ENCODE results near the gene PRKAG3. TPM values are rescaled to one million over a fixed set of nuclear protein-coding genes. Genes with fewer than 3 reads are reported as not detected.

Gene PRKAG3
- polyA plus RNA-seq, 1 of the 3 experiments (the other 2 are of a cell fraction), result not detected

DNA sequence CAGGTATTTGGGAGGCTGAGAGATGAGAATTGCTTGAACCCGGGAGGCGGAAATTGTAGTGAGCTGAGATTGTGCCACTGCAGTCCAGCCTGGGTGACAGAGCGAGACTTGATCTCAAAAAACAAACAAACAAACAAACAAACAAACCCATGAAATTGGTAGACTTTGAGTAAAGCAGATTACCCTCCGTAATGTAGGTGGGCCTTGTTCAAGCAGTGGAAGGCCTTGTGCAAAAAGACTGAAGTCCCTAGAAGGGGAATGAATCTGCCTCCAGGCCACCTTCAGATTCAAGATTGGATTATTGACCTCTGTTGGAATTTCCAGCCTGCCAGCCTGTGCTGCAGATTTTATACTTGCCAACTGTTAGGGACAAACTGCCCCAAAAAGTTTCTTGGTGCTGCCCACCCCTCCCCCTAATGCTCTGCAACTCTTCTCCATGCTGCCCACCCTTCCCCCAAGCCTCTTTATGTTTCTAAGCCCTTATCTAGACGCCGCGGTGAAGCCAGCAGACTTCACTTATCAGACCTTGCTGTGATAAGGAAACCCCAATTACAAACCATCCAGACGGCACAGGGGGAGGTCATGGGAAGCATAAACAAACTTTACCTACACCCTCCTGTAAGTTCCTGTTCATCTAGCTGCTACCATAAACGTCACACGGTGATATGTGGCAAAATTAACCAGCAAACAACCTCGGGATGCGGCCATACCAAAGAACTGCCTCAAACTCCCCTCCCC lies 32.7 kb downstream of the PRKAG3 start:
- Histone ChIP-seq H4K20me1 (ENCODE audit: insufficient read depth) (no peaks in the 10 kb centered on the region), H3K4me2 (no peak overlapping the region), H3K27ac (ENCODE audit: low read depth in 2 of 2, low read length in 1 of 2) (no peak overlapping the region), H3K27me3 (ENCODE audit: insufficient read depth) (no peaks in the 10 kb centered on the region; the same call in 1 of the 2 replicates), H3K79me2 (ENCODE audit: insufficient read depth) (no peaks in the 10 kb centered on the region), H2AFZ (ENCODE audit: low read depth) (no peak overlapping the region), H3K9me2 (no peaks in the 10 kb centered on the region), H3K9me3 (no peaks in the 10 kb centered on the region), H3K4me3 (ENCODE audit: low read depth in 2 of 2, low read length in 1 of 2) (no peak overlapping the region), H3K4me1 (ENCODE audit: control insufficient read depth in 1 of 2, insufficient read depth in 2 of 2, low read depth in 1 of 2, low read length in 1 of 2) (peaks cover 0 to 6% of the 10 kb centered on the region in 2 experiments; a peak in 1 of 4 replicates), H3K9ac (no peak overlapping the region), H3K36me3 (replicated peaks in 1 of 2; ENCODE audit: control insufficient read depth in 1 of 2, insufficient read depth in 2 of 2, low read length in 1 of 2) (no peaks in the 10 kb centered on the region), H3F3A (replicated peaks; ENCODE audit: insufficient read depth) (no peaks in the 10 kb centered on the region)
- WGBS (ENCODE audit: low lambda C conversion rate), result 51% methylated on average over 12 of the region's 12 CpGs
- ChIA-PET CTCF (no interaction called here), POLR2A (no interaction called here)
- no peak for DNase-seq
- peak; percentile 62 for TF ChIP-seq GATA2 (CRISPR knock-in tag; IDR thresholded peaks at IDR 0.05)
- peak; percentile 28 for TF ChIP-seq CHD2 (IDR thresholded peaks at IDR 0.05; ENCODE audit: low read length, partially characterized antibody)
- TF ChIP-seq EP300 (IDR thresholded peaks at IDR 0.05; ENCODE audit: borderline replicate concordance in 1 of 2, low read depth in 1 of 2, low read length in 1 of 2), result 0 out of 4 replicates have a peak, but pooled peaks of 1 of the 2 experiments have one; percentile 13
- TF ChIP-seq TCF12 (IDR thresholded peaks at IDR 0.05), result no peak
- no peak for TF ChIP-seq FOXJ3 (CRISPR knock-in tag; IDR thresholded peaks at IDR 0.05)

DNA sequence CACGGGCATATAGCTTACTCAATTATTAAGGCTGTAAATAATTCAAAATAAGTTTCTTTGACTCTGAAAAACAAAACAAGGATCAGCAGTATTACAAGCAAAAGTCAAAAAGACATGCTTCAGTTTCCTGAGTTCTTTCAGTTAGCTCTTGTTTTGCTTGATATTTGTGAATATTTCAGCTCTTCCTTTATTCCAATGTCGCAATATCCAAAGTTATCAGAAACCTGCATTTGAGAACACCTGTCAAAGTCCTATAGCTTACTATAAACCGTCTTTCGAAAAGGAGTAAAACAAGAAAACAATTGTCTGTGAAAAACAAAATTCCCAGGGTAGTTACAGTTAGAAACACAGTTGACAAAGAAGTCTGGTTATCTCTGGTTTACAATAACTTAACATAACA lies 34.9 kb downstream of the PRKAG3 start:
- H3K27me3 ChIP-seq (ENCODE audit: insufficient read depth), result no peaks in the 10 kb centered on the region; the same call in 1 of the 2 replicates
- peaks cover 0 to 6% of the 10 kb centered on the region in 2 experiments; a peak in 1 of 4 replicates for H3K4me1 ChIP-seq (ENCODE audit: control insufficient read depth in 1 of 2, insufficient read depth in 2 of 2, low read depth in 1 of 2, low read length in 1 of 2)
- H3K79me2 ChIP-seq (ENCODE audit: insufficient read depth), result no peaks in the 10 kb centered on the region
- H3K36me3 ChIP-seq (replicated peaks in 1 of 2; ENCODE audit: control insufficient read depth in 1 of 2, insufficient read depth in 2 of 2, low read length in 1 of 2), result no peaks in the 10 kb centered on the region
- WGBS (ENCODE audit: low lambda C conversion rate), result 76% methylated on average over 4 of the region's 4 CpGs
- H3K4me2 ChIP-seq, result no peak overlapping the region
- no peaks in the 10 kb centered on the region for H3K9me3 ChIP-seq
- no peak overlapping the region for H3K27ac ChIP-seq (ENCODE audit: low read depth in 2 of 2, low read length in 1 of 2)
- no peaks in the 10 kb centered on the region for H3K9me2 ChIP-seq
- no peak for DNase-seq
- no peak overlapping the region for H3K4me3 ChIP-seq (ENCODE audit: low read depth in 2 of 2, low read length in 1 of 2)
- H2AFZ ChIP-seq (ENCODE audit: low read depth), result no peak overlapping the region
- TF ChIP-seq, protein P1, sequence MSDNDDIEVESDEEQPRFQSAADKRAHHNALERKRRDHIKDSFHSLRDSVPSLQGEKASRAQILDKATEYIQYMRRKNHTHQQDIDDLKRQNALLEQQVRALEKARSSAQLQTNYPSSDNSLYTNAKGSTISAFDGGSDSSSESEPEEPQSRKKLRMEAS (IDR thresholded peaks at IDR 0.05; ENCODE audit: low read depth), result no peak
- TF ChIP-seq RFX5 (IDR thresholded peaks at IDR 0.05; ENCODE audit: low read length), result no peak
- TF ChIP-seq ELF1 (IDR thresholded peaks at IDR 0.05), result no peak
- TF ChIP-seq, protein P2, sequence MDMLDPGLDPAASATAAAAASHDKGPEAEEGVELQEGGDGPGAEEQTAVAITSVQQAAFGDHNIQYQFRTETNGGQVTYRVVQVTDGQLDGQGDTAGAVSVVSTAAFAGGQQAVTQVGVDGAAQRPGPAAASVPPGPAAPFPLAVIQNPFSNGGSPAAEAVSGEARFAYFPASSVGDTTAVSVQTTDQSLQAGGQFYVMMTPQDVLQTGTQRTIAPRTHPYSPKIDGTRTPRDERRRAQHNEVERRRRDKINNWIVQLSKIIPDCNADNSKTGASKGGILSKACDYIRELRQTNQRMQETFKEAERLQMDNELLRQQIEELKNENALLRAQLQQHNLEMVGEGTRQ (IDR thresholded peaks at IDR 0.05; ENCODE audit: borderline replicate concordance, low read depth, low read length), result no peak
- TF ChIP-seq RXRA (IDR thresholded peaks at IDR 0.05; ENCODE audit: borderline replicate concordance, low read depth), result no peak
- TF ChIP-seq SMC3 (IDR thresholded peaks at IDR 0.05; ENCODE audit: low read depth, low read length), result no peak
- TF ChIP-seq FOXM1 (IDR thresholded peaks at IDR 0.05; ENCODE audit: low read depth), result no peak
- TF ChIP-seq MXI1 (IDR thresholded peaks at IDR 0.05; ENCODE audit: low read depth, low read length), result no peak
- TF ChIP-seq FOXJ3 (CRISPR knock-in tag; IDR thresholded peaks at IDR 0.05), result no peak
- no peaks in the 10 kb centered on the region for H3F3A ChIP-seq (replicated peaks; ENCODE audit: insufficient read depth)
- no peaks in the 10 kb centered on the region for H4K20me1 ChIP-seq (ENCODE audit: insufficient read depth)
- POLR2A ChIA-PET, result no interaction called here
- H3K9ac ChIP-seq, result no peak overlapping the region
- CTCF ChIA-PET, result interaction anchor here (1.4 kb wide), 1 partner anchor 8 kb away, joined by 4 read pairs; no protein-coding TSS in a partner anchor

Measured in SK-N-SH (cell line).